Measurements from ENCODE around the gene GRIN3A.

DNA sequence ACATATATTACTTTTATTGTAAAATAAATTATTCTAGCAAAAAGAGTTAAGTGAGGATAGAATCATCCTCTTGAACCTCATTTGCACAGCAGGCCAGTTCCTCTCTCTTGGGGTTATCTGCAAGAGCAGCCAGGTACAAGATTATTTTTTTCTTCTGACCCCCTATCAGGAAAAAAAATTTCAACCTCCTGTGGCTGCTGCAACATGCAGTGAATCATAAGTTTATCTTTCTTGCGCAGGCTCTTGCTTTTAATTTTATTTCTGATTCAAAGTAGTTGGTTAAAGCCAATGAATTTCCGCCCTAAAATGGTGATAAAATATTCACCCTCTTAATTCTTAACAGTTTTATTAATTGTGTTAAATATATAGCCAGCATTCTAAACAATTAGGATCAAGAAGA, 74.0 kb downstream of the GRIN3A start:
- TF ChIP-seq, protein P1, sequence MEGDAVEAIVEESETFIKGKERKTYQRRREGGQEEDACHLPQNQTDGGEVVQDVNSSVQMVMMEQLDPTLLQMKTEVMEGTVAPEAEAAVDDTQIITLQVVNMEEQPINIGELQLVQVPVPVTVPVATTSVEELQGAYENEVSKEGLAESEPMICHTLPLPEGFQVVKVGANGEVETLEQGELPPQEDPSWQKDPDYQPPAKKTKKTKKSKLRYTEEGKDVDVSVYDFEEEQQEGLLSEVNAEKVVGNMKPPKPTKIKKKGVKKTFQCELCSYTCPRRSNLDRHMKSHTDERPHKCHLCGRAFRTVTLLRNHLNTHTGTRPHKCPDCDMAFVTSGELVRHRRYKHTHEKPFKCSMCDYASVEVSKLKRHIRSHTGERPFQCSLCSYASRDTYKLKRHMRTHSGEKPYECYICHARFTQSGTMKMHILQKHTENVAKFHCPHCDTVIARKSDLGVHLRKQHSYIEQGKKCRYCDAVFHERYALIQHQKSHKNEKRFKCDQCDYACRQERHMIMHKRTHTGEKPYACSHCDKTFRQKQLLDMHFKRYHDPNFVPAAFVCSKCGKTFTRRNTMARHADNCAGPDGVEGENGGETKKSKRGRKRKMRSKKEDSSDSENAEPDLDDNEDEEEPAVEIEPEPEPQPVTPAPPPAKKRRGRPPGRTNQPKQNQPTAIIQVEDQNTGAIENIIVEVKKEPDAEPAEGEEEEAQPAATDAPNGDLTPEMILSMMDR (IDR thresholded peaks at IDR 0.05): no peak
- no peak for TF ChIP-seq EZH2 (IDR thresholded peaks at IDR 0.05)
